K562 (cell line): ENCODE results near the gene PIM3. TPM values are rescaled to one million over a fixed set of nuclear protein-coding genes. Genes with fewer than 3 reads are reported as not detected.
A peak's percentile ranks its signal among the peaks of the same experiment; 100 is the strongest.

ENCODE experiments used
- ATAC-seq: fragments of 200-7000 bp; cut with Tn5 transposase; 3 replicates; pipeline ENCODE4 v1.9.1; 2020; ENCODE audit warnings: moderate library complexity
- BruUV-seq: library from RNA; stranded (reverse); fragments of 400-500 nt; replicated peaks from 2 replicates; lab custom pipeline; 2021; lab: Mats Ljungman, UMichigan
- CTCF ChIA-PET: fragments of 300-600 bp; formaldehyde crosslinking; extraction: SDS; loops from one replicate; lab custom pipeline; 2021; ENCODE audit warnings: low intra/inter-chr PET ratio; lab: Yijun Ruan, JAX
- POLR2A ChIA-PET: fragments of 300-600, 350-650 bp; sonication (Branson Sonifier 250); formaldehyde crosslinking; extraction: SDS; loops from one replicate; lab custom pipeline; 2021; ENCODE audit warnings: antibody characterized with exemption, inconsistent platforms; lab: Yijun Ruan, JAX
- DNase-seq, 4 experiments: peaks; one replicate each; pipeline versions ENCODE4 v3.0.0 to v3.0.0-alpha.2; 2011 to 2018; ENCODE audit warnings: low spot score in 3 of 4, mixed read lengths in 3 of 4; ENCODE audit errors: extremely low read depth in 1 of 4
- FAIRE-seq: peaks from 2 replicates; lab custom pipeline; 2011; peaks lifted over from hg19 to GRCh38; lab: Jason Lieb, UNC
- H2AFZ ChIP-seq: 2 replicates; pipeline ENCODE4 v1.6.0; 2011; ENCODE audit warnings: low read depth, low read length, control low read depth, inconsistent platforms
- H3K27ac ChIP-seq: fragments of 200-600 bp; 3 replicates; pipeline ENCODE4 v1.8.0; 2011; ENCODE audit warnings: low read depth, mild to moderate bottlenecking, control low read depth, inconsistent platforms, low read length, moderate library complexity, mixed read lengths; ENCODE audit errors: extremely low read depth
- H3K27me3 ChIP-seq, 2 experiments: fragments of 300-600 bp in 1 of 2; 2 replicates in 1 of 2; 3 replicates in 1 of 2; pipeline versions ENCODE4 v1.6.0 to v1.8.0; 2011; ENCODE audit warnings: inconsistent platforms in 2 of 2, low read length in 2 of 2, mild to moderate bottlenecking in 1 of 2, mixed read lengths in 1 of 2, moderate library complexity in 1 of 2; ENCODE audit not compliant: control insufficient read depth in 2 of 2, insufficient read depth in 2 of 2
- H3K36me3 ChIP-seq: fragments of 300-600 bp; 3 replicates; pipeline ENCODE4 v1.8.0; 2011; ENCODE audit warnings: mild to moderate bottlenecking, low read length, inconsistent platforms; ENCODE audit not compliant: control insufficient read depth, insufficient read depth
- H3K4me1 ChIP-seq, 2 experiments: fragments of 200-600 bp in 1 of 2; replicated peaks in 1 of 2; 2 replicates in 1 of 2; 3 replicates in 1 of 2; pipeline versions ENCODE4 v1.5.1 to v1.8.0; 2011; ENCODE audit warnings: inconsistent platforms in 2 of 2, low read length in 2 of 2, mild to moderate bottlenecking in 1 of 2, mixed read lengths in 1 of 2, moderate library complexity in 1 of 2; ENCODE audit not compliant: control insufficient read depth in 2 of 2, insufficient read depth in 2 of 2
- H3K4me2 ChIP-seq: 2 replicates; pipeline ENCODE4 v1.6.1; 2011; ENCODE audit warnings: low read length, control low read depth, inconsistent platforms, mixed read lengths; ENCODE audit not compliant: insufficient read depth
- H3K4me3 ChIP-seq: fragments of 200-600 bp; sonication (generic), shearing (Covaris generic); 2 replicates; pipeline ENCODE4 v1.5.1; 2016; ENCODE audit warnings: control low read depth, inconsistent platforms
- H3K79me2 ChIP-seq: fragments of 200-600 bp; 3 replicates; pipeline ENCODE4 v1.8.0; 2011; ENCODE audit warnings: low read length, inconsistent platforms; ENCODE audit not compliant: control insufficient read depth, insufficient read depth
- H3K9ac ChIP-seq, 2 experiments: 2 replicates each; pipeline versions ENCODE4 v1.6.0 to v1.6.1; 2011; ENCODE audit warnings: low read depth in 2 of 2, low read length in 2 of 2, control low read depth in 1 of 2, inconsistent platforms in 1 of 2, mild to moderate bottlenecking in 1 of 2, mixed read lengths in 1 of 2; ENCODE audit not compliant: insufficient read depth in 1 of 2
- H3K9me1 ChIP-seq: one replicate; pipeline ENCODE4 v1.6.0; 2011; ENCODE audit warnings: inconsistent platforms, mild to moderate bottlenecking, low read length, moderate library complexity; ENCODE audit not compliant: control insufficient read depth, insufficient read depth
- H3K9me3 ChIP-seq: replicated peaks from 2 replicates; pipeline ENCODE4 v1.5.1; 2011; ENCODE audit warnings: low read depth, low read length, inconsistent platforms; ENCODE audit not compliant: control insufficient read depth, insufficient read depth
- H4K20me1 ChIP-seq: replicated peaks from 2 replicates; pipeline ENCODE4 v1.6.1; 2011; ENCODE audit warnings: low read length, inconsistent platforms, mixed read lengths; ENCODE audit not compliant: control insufficient read depth, insufficient read depth
- CC2D1A ChIP-seq: fragments of 450-650 bp; IDR thresholded peaks from 2 replicates; pipeline ENCODE4 v1.6.1; 2017; ENCODE audit warnings: mild to moderate bottlenecking
- DNMT1 ChIP-seq: fragments of 450-650 bp; IDR thresholded peaks from 2 replicates; pipeline ENCODE4 v1.6.1; 2016; ENCODE audit warnings: antibody characterized with exemption, mild to moderate bottlenecking
- EGR1 ChIP-seq: fragments of 450-650 bp; conservative IDR thresholded peaks from 2 replicates; pipeline ENCODE4 v1.6.1; 2017; ENCODE audit warnings: mild to moderate bottlenecking
- HMGN3 ChIP-seq: IDR thresholded peaks from 2 replicates; pipeline ENCODE4 v1.6.1; 2011; ENCODE audit warnings: borderline replicate concordance, low read depth, mild to moderate bottlenecking, mixed read lengths, low read length; ENCODE audit not compliant: insufficient read length; ENCODE audit errors: extremely low read depth
- ZNF121 ChIP-seq: sonication (generic); formaldehyde crosslinking; conservative IDR thresholded peaks from 2 replicates; pipeline ENCODE4 v1.8.0; 2022; ENCODE audit warnings: missing genetic modification reagents
- ZNF586 ChIP-seq: fragments of 450-650 bp; formaldehyde crosslinking; conservative IDR thresholded peaks from 2 replicates; pipeline ENCODE4 v1.4.0; 2020; ENCODE audit warnings: mild to moderate bottlenecking, moderate library complexity
- WGBS: fragments of 100-300 bp; shearing (Covaris generic); methylation state at CpG from one replicate; pipeline ENCODE4 v1.1.6; 2016; ENCODE audit warnings: low coverage, mixed read lengths; ENCODE audit not compliant: insufficient coverage; ENCODE audit errors: missing lambda C conversion rate; 5-methylcytosine and 5-hydroxymethylcytosine counted together
- in situ Hi-C: fragments of 300-500 bp; cut with MboI; formaldehyde crosslinking; loops from 4 replicates; pipeline ENCODE4 v1.15.0; 2018; ENCODE audit warnings: inconsistent platforms, mixed read lengths
- intact Hi-C: fragments of 100-400 bp; cut with micrococcal nuclease; formaldehyde crosslinking; loops from 2 replicates; pipeline ENCODE4 v1.14.2; 2022
- polyA plus RNA-seq, 8 experiments: library from polyadenylated mRNA; depleted of rRNA in 4 of 8; stranded (reverse) in 5 of 8; unstranded in 3 of 8; fragments of >200 nt; fragmentation: Nextera tagmentation in 2 of 8; fragmentation: Illumina TruSeq in 1 of 8; extraction: Ambion mirVana in 2 of 8; extraction: Trizol in 1 of 8; gene quantifications; 2 replicates each; pipeline versions ENCODE4 v1.2.1 to v1.2.3, GENCODE V29; 2011 to 2014; ENCODE audit warnings: inconsistent platforms in 1 of 8, missing spikeins in 1 of 8
- total RNA-seq, 7 experiments: library from RNA; depleted of rRNA in 6 of 7; stranded (reverse); fragments of >200 nt in 6 of 7; fragmentation: Illumina TruSeq in 2 of 7; extraction: Trizol in 2 of 7; gene quantifications; 2 replicates each; pipeline versions ENCODE4 v1.2.1 to v1.2.3, GENCODE V29; 2011 to 2021; ENCODE audit warnings: low replicate concordance in 1 of 7
- TF ChIP-seq, protein P1 (sequence below): fragments of 450-650 bp; IDR thresholded peaks from one replicate; pipeline ENCODE4 v1.6.1; 2018; ENCODE audit warnings: mild to moderate bottlenecking, moderate library complexity; ENCODE audit not compliant: partially characterized antibody
- TF ChIP-seq, protein P2 (sequence below): IDR thresholded peaks from 2 replicates; pipeline ENCODE4 v1.6.1; 2016; ENCODE audit warnings: missing genetic modification characterization, missing compliant biosample characterization

Gene PIM3
- total and polyA plus RNA-seq, 9 of the 15 experiments (the other 6 are each of a cell fraction or from before 2014, with no cell fraction given), result 0.24 to 40.5 (median 5.3) TPM

DNA sequence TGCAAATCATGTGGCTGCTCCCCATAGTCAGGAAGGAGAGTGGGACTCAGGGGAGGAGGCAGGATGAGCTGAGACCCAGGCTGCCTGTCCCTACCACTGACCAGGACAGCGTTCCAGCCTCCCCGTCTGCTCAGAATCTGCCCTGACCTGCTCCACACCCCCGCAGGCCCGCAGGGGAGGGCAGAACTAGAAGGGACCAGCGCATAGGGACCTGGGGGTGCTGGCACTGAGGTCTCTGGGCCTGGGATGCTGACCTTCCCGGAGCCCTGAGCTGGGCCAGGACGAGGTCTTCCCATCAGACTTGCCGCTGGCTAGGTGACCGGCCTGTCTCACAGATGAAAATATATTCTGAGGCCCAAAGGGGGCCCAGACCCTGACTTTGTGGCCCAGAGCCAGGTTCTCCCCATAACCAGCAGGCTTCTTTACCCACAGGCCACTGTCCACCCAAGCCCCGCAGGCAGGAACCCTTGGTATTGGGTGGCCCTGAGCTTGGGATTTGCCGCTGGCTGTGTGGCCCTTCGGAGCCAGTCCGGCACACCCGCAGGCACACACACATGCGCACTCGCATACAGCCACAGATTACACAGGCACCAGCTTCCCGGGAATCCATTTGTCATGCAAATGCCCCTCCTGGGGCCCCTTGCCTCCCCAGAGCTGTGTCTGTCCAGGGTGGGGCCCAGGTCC is 13.8 kb upstream of the PIM3 start (continued):
- TF ChIP-seq ZNF121 (CRISPR knock-in tag) (no peak), EGR1 (peak; percentile 29; the same call in 1 of the 2 replicates), HMGN3 (no peak)

DNA sequence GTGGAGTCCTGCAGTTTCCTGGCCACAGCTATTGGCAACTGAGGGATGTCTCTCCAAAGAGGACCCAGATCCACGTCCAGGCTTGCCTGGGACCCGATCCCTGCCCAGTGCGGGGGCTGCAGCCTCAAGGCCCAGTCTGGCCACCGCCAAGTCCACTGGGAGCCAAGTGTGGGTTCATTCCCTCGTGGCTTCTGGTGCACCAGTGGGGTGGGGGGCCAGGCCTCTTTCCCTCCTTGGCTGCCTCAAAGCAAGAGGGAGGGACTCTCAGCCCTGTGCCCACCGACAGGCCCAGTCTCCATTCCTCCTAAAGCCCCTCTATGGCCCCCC is 13.3 kb upstream of the PIM3 start:
- ATAC-seq (no peak), FAIRE-seq (no peak), DNase-seq (no peak)
- H3K27me3 ChIP-seq, result no peaks in the 10 kb centered on the region
- no peak overlapping the region for H3K27ac ChIP-seq
- in situ Hi-C loops, result no loop called here
- H3K36me3 ChIP-seq, result no peaks in the 10 kb centered on the region
- peaks cover 8 to 89% of the 10 kb centered on the region in 2 experiments; a peak in 3 of 5 replicates for H3K4me1 ChIP-seq
- no peaks in the 10 kb centered on the region for H4K20me1 ChIP-seq
- H3K79me2 ChIP-seq, result no peaks in the 10 kb centered on the region
- 65% methylated on average over 5 of the region's 6 CpGs for WGBS
- no peaks in the 10 kb centered on the region for H3K9me3 ChIP-seq
- H3K9ac ChIP-seq, result peak overlapping the region in 1 of 2 experiments; percentile 81; a peak in 2 of 4 replicates
- TF ChIP-seq DNMT1 (no peak), CC2D1A (no peak), ZNF586 (CRISPR knock-in tag) (no peak)
- TF ChIP-seq, protein P1, sequence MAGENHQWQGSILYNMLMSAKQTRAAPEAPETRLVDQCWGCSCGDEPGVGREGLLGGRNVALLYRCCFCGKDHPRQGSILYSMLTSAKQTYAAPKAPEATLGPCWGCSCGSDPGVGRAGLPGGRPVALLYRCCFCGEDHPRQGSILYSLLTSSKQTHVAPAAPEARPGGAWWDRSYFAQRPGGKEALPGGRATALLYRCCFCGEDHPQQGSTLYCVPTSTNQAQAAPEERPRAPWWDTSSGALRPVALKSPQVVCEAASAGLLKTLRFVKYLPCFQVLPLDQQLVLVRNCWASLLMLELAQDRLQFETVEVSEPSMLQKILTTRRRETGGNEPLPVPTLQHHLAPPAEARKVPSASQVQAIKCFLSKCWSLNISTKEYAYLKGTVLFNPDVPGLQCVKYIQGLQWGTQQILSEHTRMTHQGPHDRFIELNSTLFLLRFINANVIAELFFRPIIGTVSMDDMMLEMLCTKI, result no peak
- TF ChIP-seq, protein P2, sequence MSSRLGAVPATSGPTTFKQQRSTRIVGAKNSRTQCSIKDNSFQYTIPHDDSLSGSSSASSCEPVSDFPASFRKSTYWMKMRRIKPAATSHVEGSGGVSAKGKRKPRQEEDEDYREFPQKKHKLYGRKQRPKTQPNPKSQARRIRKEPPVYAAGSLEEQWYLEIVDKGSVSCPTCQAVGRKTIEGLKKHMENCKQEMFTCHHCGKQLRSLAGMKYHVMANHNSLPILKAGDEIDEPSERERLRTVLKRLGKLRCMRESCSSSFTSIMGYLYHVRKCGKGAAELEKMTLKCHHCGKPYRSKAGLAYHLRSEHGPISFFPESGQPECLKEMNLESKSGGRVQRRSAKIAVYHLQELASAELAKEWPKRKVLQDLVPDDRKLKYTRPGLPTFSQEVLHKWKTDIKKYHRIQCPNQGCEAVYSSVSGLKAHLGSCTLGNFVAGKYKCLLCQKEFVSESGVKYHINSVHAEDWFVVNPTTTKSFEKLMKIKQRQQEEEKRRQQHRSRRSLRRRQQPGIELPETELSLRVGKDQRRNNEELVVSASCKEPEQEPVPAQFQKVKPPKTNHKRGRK (tag), result no peak
- H3K9me1 ChIP-seq, result no peaks in the 10 kb centered on the region
- H3K4me2 ChIP-seq, result no peak overlapping the region
- intact Hi-C loops, result no loop called here
- H2AFZ ChIP-seq, result 0 out of 2 replicates have a peak overlapping the region, but pooled peaks have one; percentile 74
- no peak overlapping the region for H3K4me3 ChIP-seq
- BruUV-seq, result no TSS peak
- CTCF ChIA-PET, result no interaction called here
- POLR2A ChIA-PET, result interaction anchor here (0.5 to 1.6 kb wide), 5 partner anchors 12 to 380 kb away, joined by 3 to 9 read pairs (median 3); partner anchors contain the start of gene PIM3
